HUDEP-2 (cell line): Measurements from ENCODE around the gene SIX6.
"Not testable (repeated sequence)": the region's sequence is repeated elsewhere in the genome, so short reads cannot be mapped to it uniquely, and the experiment has no call there.

Source experiments
- DNase-seq, 76 experiments: peaks; one replicate each; lab custom pipeline; 2025; ENCODE audit not compliant: unreplicated experiment in 76 of 76; lab: John Stamatoyannopoulos, UW

SIX6 gene

GRCh38 chr14:60508707-60509437 lies at the start of gene SIX6:
Gene SIX6 (plus strand): TSS chr14:60509146. CDS start chr14:60509399, 253 bp downstream.
- peak in 2 of 76 experiments; percentile 2 to 13 for DNase-seq

GRCh38 chr14:60480248-60480647 lies 28.7 kb upstream of the SIX6 start:
- DNase-seq, result not testable (repeated sequence)

GRCh38 chr14:60482743-60483142 lies 26.2 kb upstream of the SIX6 start:
- DNase-seq, result no peak

GRCh38 chr14:60485057-60485597 lies 23.8 kb upstream of the SIX6 start:
- DNase-seq, result no peak

- DNase-seq, result peak in 39 of 76 experiments; percentile 8 to 73 (median 36)
Observed at GRCh38 chr14:60485598-60486251, 23.2 kb upstream of the SIX6 start, which contains the start of gene C14orf39. Gene C14orf39 (minus strand): TSS chr14:60486063. CDS start chr14:60485078, 985 bp downstream.

- no peak for DNase-seq
Observed at GRCh38 chr14:60487211-60487610, 21.7 kb upstream of the SIX6 start.

- no peak for DNase-seq
Observed at GRCh38 chr14:60488175-60488574, 20.8 kb upstream of the SIX6 start.

- DNase-seq, result no peak
Observed at GRCh38 chr14:60490270-60490669, 18.7 kb upstream of the SIX6 start.

GRCh38 chr14:60495946-60496345 lies 13.0 kb upstream of the SIX6 start:
- no peak for DNase-seq

- DNase-seq, result no peak
Observed at GRCh38 chr14:60502541-60502940, 6.4 kb upstream of the SIX6 start.

GRCh38 chr14:60505448-60505847 lies 3.5 kb upstream of the SIX6 start:
- no peak for DNase-seq

GRCh38 chr14:60506010-60506409 lies 2.9 kb upstream of the SIX6 start:
- no peak for DNase-seq

GRCh38 chr14:60506462-60506984 lies 2.4 kb upstream of the SIX6 start:
- DNase-seq, result no peak

GRCh38 chr14:60506985-60507829 lies 1.7 kb upstream of the SIX6 start:
- DNase-seq, result no peak

GRCh38 chr14:60508363-60508706 lies 611 bp upstream of the SIX6 start:
- DNase-seq, result no peak

GRCh38 chr14:60509438-60510253 lies 700 bp downstream of the SIX6 start:
- DNase-seq, result no peak

GRCh38 chr14:60510254-60510950 lies 1.5 kb downstream of the SIX6 start:
- no peak for DNase-seq

- no peak for DNase-seq
Observed at GRCh38 chr14:60510951-60511599, 2.1 kb downstream of the SIX6 start.

- no peak for DNase-seq
Observed at GRCh38 chr14:60512126-60512525, 3.2 kb downstream of the SIX6 start.
